ENCODE results near the gene IL2RG. TPM values are rescaled to one million over a fixed set of nuclear protein-coding genes. Genes with fewer than 3 reads are reported as not detected.

Gene IL2RG
- total and polyA plus RNA-seq, 2 donors (not counting 1 experiment from before 2014, with no cell fraction given), result 297 to 419 TPM

- Histone ChIP-seq H3K9me3 (ENCODE audit: control extremely low read depth in 1 of 3, control insufficient read depth in 2 of 3, insufficient read depth in 1 of 3, low read length in 2 of 3) (no peaks in the 10 kb centered on the region), H3K79me2 (ENCODE audit: control insufficient read depth, insufficient read depth, low read length) (peaks cover 33% of the 10 kb centered on the region), H3K36me3 (replicated peaks in 1 of 2; ENCODE audit: control extremely low read depth in 1 of 2, control insufficient read depth in 1 of 2, extremely low read depth in 1 of 2, insufficient read depth in 2 of 2, low read length in 1 of 2) (peaks cover 0 to 33% of the 10 kb centered on the region in 2 experiments), H3K27ac (ENCODE audit: low read length in 2 of 2) (peak overlapping the region in 1 of 2 donors; percentile 98), H2AFZ (ENCODE audit: insufficient read depth, low read depth, low read length, poor library complexity, severe bottlenecking) (no peak overlapping the region), H3K9ac (ENCODE audit: low read length) (no peak overlapping the region), H3K4me1 (ENCODE audit: control insufficient read depth in 2 of 2, insufficient read depth in 2 of 2, low read length in 2 of 2) (peaks cover 71 to 85% of the 10 kb centered on the region in 2 donors), H3K4me3 (ENCODE audit: control extremely low read depth in 1 of 5, extremely low read depth in 1 of 5, insufficient read depth in 1 of 5, low read depth in 2 of 5, low read length in 4 of 5) (no peak overlapping the region), H4K20me1 (ENCODE audit: control insufficient read depth, insufficient read depth, low read length, poor library complexity, severe bottlenecking) (no peaks in the 10 kb centered on the region), H3K4me2 (replicated peaks; ENCODE audit: low read depth, low read length, poor library complexity, severe bottlenecking) (peak overlapping the region; percentile 85), H3K27me3 (replicated peaks in 1 of 4; ENCODE audit: control extremely low read depth in 1 of 4, control insufficient read depth in 3 of 4, insufficient read depth in 4 of 4, low read length in 3 of 4) (no peaks in the 10 kb centered on the region)
- Mint-ChIP-seq H3K27ac (peak overlapping the region; percentile 37), H3K9me3 (ENCODE audit: insufficient read depth) (no peaks in the 10 kb centered on the region), H3K27me3 (no peaks in the 10 kb centered on the region), H3K4me1 (peaks cover 83% of the 10 kb centered on the region), H3K4me3 (peak overlapping the region; percentile 10)
- intact Hi-C loops (cut with micrococcal nuclease), result no loop called here
- CTCF ChIA-PET, result interaction anchor here (0.5 kb wide), 1 partner anchor 136 kb away, joined by 3 read pairs; no protein-coding TSS in a partner anchor
- TF ChIP-seq EZH2 (IDR thresholded peaks at IDR 0.05; ENCODE audit: borderline replicate concordance, insufficient read depth, low read depth, low read length, poor library complexity, severe bottlenecking) (no peak), CTCF (IDR thresholded peaks at IDR 0.05) (no peak)
- ATAC-seq (ENCODE audit: low read depth), result no peak
- DNase-seq, result no peak
- 71% methylated on average over 2 of the region's 4 CpGs for WGBS (ENCODE audit: insufficient coverage)
- POLR2A ChIA-PET, result interaction anchor here (0.7 kb wide), 1 partner anchor 317 kb away, joined by 5 read pairs; no protein-coding TSS in a partner anchor
Measured at GRCh38 chrX:71107245-71107644, 4.1 kb downstream of the IL2RG start.

GRCh38 chrX:71106427-71106826 is 5.0 kb downstream of the IL2RG start, which contains the start of gene CXorf65:
Gene CXorf65 (minus strand): TSS chrX:71106740. CDS start chrX:71106556, 184 bp downstream.
- Histone ChIP-seq H3K4me2 (replicated peaks; ENCODE audit: low read depth, low read length, poor library complexity, severe bottlenecking) (peak within 1 kb of the TSS; percentile 85), H3K4me3 (ENCODE audit: control extremely low read depth in 1 of 5, extremely low read depth in 1 of 5, insufficient read depth in 1 of 5, low read depth in 2 of 5, low read length in 4 of 5) (no peak within 1 kb of the TSS), H3K9me3 (ENCODE audit: control extremely low read depth in 1 of 3, control insufficient read depth in 2 of 3, insufficient read depth in 1 of 3, low read length in 2 of 3) (no peaks in the 10 kb centered on the region), H3K36me3 (replicated peaks in 1 of 2; ENCODE audit: control extremely low read depth in 1 of 2, control insufficient read depth in 1 of 2, extremely low read depth in 1 of 2, insufficient read depth in 2 of 2, low read length in 1 of 2) (peaks cover 0 to 33% of the 10 kb centered on the region in 2 experiments), H3K27ac (ENCODE audit: low read length in 2 of 2) (peak within 1 kb of the TSS; percentile 18 to 98), H4K20me1 (ENCODE audit: control insufficient read depth, insufficient read depth, low read length, poor library complexity, severe bottlenecking) (no peaks in the 10 kb centered on the region), H3K79me2 (ENCODE audit: control insufficient read depth, insufficient read depth, low read length) (peaks cover 31% of the 10 kb centered on the region), H3K27me3 (replicated peaks in 1 of 4; ENCODE audit: control extremely low read depth in 1 of 4, control insufficient read depth in 3 of 4, insufficient read depth in 4 of 4, low read length in 3 of 4) (no peaks in the 10 kb centered on the region), H2AFZ (ENCODE audit: insufficient read depth, low read depth, low read length, poor library complexity, severe bottlenecking) (no peak within 1 kb of the TSS), H3K4me1 (ENCODE audit: control insufficient read depth in 2 of 2, insufficient read depth in 2 of 2, low read length in 2 of 2) (peaks cover 68 to 79% of the 10 kb centered on the region in 2 donors), H3K9ac (ENCODE audit: low read length) (no peak within 1 kb of the TSS)
- peak within 1 kb of the TSS; percentile 83 for H3K27ac Mint-ChIP-seq
- H3K4me3 Mint-ChIP-seq, result peak within 1 kb of the TSS; percentile 66
- WGBS (ENCODE audit: insufficient coverage), result no CpG with 5 or more reads among the region's 1 CpG
- CTCF ChIA-PET, result no interaction called here
- DNase-seq, result no peak
- no peaks in the 10 kb centered on the region for H3K9me3 Mint-ChIP-seq (ENCODE audit: insufficient read depth)
- H3K27me3 Mint-ChIP-seq, result no peaks in the 10 kb centered on the region
- intact Hi-C loops (cut with micrococcal nuclease), result no loop called here
- TF ChIP-seq CTCF (IDR thresholded peaks at IDR 0.05) (no peak), EZH2 (IDR thresholded peaks at IDR 0.05; ENCODE audit: borderline replicate concordance, insufficient read depth, low read depth, low read length, poor library complexity, severe bottlenecking) (no peak)
- no peak for ATAC-seq (ENCODE audit: low read depth)
- peaks cover 81% of the 10 kb centered on the region for H3K4me1 Mint-ChIP-seq
- POLR2A ChIA-PET, result interaction anchor here (0.7 to 1.7 kb wide), 2 partner anchors 12 to 318 kb away, joined by 5 to 7 read pairs; partner anchors contain the start of gene MED12

Measured in B cell (primary cell).